Fibroblast of mammary gland (primary cell): ENCODE results near the gene TNIP2.

Experiments
- DNase-seq: peaks from one replicate; pipeline ENCODE4 v3.0.0-alpha.2; 2010; ENCODE audit warnings: low read depth
- H3K4me3 ChIP-seq: 2 replicates; pipeline ENCODE4 v1.5.1; 2011; ENCODE audit warnings: low read depth, mild to moderate bottlenecking, low read length, moderate library complexity; ENCODE audit not compliant: control insufficient read depth
- CTCF ChIP-seq: conservative IDR thresholded peaks from 2 replicates; pipeline ENCODE4 v1.5.1; 2011; ENCODE audit warnings: low read depth, low read length, inconsistent platforms; ENCODE audit not compliant: control insufficient read depth, insufficient read depth

Gene TNIP2

GRCh38 chr4:2725380-2725779 lies 30.8 kb downstream of the TNIP2 start:
- no peak for TF ChIP-seq CTCF
- no peak overlapping the region for H3K4me3 ChIP-seq
- DNase-seq, result no peak

DNA sequence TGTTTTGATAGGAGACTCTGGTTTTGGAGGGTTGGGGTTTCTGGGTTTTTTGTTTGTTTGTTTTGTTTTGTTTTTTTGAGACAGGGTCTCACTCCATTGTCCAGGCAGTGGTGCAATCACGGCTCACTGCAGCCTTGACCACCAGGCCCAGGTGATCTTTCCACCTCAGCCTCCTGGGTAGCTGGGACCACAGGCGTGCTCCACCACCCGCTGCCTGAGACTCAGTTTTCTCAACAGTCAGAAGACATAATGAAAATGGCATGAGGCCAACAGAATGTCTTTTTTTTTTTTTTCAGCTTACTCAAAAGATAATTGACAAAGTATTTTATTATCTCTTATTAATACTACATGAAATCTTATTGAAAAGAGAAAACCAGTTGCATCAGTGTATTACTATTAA lies 32.4 kb downstream of the TNIP2 start:
- TF ChIP-seq CTCF, result no peak
- H3K4me3 ChIP-seq, result no peak overlapping the region
- no peak for DNase-seq

- no peak overlapping the region for H3K4me3 ChIP-seq
- TF ChIP-seq CTCF, result no peak
- no peak for DNase-seq
Measured at GRCh38 chr4:2722033-2722432, 34.1 kb downstream of the TNIP2 start.

GRCh38 chr4:2721586-2721985 lies 34.5 kb downstream of the TNIP2 start:
- no peak for DNase-seq
- TF ChIP-seq CTCF, result no peak
- H3K4me3 ChIP-seq, result no peak overlapping the region

DNA sequence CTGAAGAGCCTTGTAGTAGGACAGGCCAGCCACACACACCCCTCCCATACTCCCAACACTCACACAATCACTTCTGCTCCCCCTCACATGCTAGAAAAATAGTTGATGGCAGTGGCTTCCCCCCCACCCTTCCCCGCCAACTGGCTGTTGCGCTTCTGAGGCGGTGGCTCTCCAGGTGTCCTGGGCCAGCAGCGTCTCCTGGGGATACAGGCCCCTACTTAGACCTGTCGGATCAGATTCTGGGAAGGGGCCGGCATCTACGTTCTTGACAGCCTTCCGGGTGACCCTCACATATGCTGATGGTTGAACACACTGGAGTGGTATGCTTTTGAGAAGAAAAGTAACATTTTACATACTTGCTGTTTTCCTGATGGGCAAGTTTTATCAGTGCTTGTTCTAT lies 39.9 kb downstream of the TNIP2 start:
- TF ChIP-seq CTCF, result no peak
- H3K4me3 ChIP-seq, result no peak overlapping the region
- no peak for DNase-seq

DNA sequence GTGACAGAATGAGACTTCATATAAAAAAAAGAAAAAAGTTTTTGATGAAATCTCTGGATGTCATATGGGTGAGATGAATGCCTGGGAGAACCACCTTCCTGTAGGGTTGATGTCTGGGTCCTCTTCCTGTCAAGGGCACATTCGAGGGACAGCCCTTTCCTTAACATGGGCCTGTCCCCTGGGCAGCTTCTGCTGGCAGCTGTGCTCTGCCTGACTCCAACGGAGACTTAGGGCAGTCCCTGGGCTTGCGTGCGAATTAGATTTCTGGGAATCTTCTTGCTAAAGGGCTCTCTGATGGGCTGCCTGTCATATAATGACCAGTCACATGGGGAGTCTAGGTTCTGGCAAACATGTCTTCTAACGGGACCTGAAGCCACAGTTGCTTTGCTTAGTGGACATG lies 40.7 kb downstream of the TNIP2 start:
- H3K4me3 ChIP-seq, result no peak overlapping the region
- no peak for TF ChIP-seq CTCF
- DNase-seq, result no peak

DNA sequence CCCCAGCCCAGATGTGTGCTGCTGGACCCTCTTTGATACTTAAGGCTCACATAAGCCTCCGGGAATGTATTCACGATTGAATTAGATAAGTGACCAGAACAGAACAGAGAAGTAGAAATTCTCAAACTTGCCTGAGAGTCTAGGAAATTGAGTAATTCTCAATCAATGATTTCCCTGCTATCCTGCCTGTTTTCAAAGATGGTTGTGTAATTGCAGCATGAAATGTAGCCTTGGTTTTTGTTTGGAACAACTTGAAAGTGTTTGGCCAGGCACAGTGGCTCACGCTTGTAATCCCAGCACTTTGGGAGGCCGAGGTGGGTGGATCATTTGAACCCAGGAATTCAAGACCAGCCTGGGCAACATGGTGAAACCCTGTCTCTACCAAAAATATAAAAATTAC lies 41.2 kb downstream of the TNIP2 start:
- no peak for TF ChIP-seq CTCF
- DNase-seq, result no peak
- H3K4me3 ChIP-seq, result no peak overlapping the region
